ENCODE data around the gene VDAC2.
"Not testable (repeated sequence)": the region's sequence is repeated elsewhere in the genome, so short reads cannot be mapped to it uniquely, and the experiment has no call there.

The VDAC2 gene

DNA sequence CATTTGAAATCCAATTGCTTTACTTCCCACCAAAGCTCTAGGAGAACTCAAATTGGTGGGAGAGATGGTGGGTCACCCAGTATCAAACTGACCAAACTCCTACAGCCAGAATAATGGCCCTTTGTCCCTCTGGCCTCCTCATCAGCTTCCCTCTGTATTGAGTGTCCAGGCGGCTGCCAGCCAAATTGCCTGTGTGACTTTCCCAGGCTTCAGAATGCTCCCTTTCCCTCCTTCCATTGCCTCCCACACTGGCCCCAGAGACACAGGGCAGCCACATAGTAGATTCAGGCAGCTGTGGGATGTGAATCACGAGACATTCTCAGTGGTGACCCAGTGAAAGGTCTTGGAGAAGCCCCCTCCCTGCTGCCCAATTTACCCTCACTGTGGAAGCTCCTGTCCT, 12.7 kb upstream of the VDAC2 start:
- in situ Hi-C loops (cut with MboI; ENCODE audit: low sequenced_read_pairs) = no loop called here

DNA sequence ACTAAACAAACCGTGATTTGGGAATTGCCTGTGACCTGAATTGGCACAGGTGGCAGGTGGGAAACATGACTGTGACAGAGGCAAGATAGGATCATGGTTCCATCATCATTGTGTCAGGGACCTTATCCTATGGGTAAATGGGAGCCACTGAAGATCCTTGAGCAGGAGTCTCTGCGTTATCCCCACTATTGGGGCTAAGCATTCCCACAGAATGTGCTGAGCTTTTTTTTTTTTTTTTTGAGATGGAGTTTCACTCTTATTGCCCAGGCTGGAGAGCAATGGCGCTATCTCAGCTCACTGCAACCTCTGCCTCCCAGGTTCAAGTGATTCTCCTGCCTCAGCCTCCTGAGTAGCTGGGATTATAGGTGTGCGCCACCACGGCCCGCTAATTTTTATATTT, 10.6 kb upstream of the VDAC2 start:
- in situ Hi-C loops (cut with MboI; ENCODE audit: low sequenced_read_pairs) = not testable (repeated sequence)

DNA sequence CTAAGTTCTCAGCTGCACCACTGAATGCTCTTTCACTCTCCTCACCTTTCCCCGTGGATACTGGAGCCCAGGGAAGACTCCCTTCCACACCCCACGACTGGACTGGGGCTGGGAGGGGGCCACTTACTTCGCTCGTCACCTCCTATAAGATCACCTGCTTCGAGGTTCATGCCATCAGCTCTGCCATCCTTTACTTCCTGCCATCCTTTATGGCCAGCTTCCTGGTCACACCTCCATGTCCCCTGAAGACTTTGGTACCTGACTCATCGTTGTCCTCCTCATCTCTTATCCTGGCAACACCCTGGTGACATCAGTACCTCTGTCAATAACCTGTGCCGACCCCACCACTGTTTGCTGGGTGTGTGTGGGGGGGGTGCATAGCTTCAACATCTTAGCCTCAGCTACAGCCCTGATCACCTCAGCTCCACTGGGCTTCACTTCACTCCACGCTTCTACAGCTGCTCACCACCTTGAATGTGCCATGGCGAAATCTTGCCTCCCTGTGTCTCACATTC, 8.7 kb upstream of the VDAC2 start:
- in situ Hi-C loops (cut with MboI; ENCODE audit: low sequenced_read_pairs) = no loop called here

- in situ Hi-C loops (cut with MboI; ENCODE audit: low sequenced_read_pairs) = no loop called here
Measured at GRCh38 chr10:75202321-75203045, 8.1 kb upstream of the VDAC2 start.

DNA sequence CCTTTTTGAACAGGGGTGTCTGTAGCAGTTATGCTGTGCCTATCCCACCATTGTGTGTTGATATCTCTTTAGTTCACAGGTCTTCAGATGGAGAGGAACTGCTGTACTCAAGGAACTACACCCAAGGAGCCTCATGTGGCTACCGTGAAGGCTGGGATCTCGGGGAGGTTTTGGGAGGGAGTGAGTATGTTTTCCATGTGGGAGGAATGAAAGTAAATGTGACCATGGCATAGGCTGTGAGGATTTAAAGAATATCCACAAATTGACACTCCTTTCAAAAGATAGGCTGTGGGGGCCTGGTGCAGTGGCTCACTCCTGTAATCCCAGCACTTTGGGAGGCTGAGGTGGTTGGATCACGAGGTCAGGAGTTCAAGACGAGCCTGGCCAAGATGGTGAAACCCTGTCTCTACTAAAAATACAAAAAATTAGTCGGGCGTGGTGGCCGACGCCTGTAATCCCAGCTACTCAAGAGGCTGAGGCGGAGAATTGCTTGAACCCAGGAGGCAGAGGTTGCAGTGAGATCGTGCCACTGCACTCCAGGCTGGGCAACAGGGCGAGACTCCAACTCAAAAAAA, 7.5 kb upstream of the VDAC2 start:
- in situ Hi-C loops (cut with MboI; ENCODE audit: low sequenced_read_pairs) = not testable (repeated sequence)

- in situ Hi-C loops (cut with MboI; ENCODE audit: low sequenced_read_pairs) = no loop called here
Measured at GRCh38 chr10:75203724-75204123, 6.9 kb upstream of the VDAC2 start.

DNA sequence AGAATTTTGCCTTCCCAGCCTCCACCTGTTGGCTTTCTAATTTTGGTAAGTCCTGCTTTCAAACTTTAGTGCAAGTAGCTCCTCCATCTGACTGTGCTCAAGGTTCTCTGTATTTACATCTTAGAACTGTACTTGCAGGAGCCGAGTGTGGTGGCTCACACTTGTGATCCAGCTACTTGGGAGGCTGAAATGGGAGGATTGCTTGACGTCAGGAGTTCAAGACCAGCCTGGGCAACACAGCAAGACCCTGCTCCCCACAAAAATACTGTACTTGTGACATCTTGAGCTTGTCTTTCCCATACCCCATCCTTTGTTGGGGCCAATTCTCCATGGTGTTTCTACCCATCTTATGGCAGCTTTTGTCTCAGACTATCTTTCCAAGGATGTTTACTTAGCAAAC, 4.7 kb upstream of the VDAC2 start:
- in situ Hi-C loops (cut with MboI; ENCODE audit: low sequenced_read_pairs) = no loop called here

- in situ Hi-C loops (cut with MboI; ENCODE audit: low sequenced_read_pairs) = not testable (repeated sequence)
Measured at GRCh38 chr10:75206638-75207037, 4.0 kb upstream of the VDAC2 start.

DNA sequence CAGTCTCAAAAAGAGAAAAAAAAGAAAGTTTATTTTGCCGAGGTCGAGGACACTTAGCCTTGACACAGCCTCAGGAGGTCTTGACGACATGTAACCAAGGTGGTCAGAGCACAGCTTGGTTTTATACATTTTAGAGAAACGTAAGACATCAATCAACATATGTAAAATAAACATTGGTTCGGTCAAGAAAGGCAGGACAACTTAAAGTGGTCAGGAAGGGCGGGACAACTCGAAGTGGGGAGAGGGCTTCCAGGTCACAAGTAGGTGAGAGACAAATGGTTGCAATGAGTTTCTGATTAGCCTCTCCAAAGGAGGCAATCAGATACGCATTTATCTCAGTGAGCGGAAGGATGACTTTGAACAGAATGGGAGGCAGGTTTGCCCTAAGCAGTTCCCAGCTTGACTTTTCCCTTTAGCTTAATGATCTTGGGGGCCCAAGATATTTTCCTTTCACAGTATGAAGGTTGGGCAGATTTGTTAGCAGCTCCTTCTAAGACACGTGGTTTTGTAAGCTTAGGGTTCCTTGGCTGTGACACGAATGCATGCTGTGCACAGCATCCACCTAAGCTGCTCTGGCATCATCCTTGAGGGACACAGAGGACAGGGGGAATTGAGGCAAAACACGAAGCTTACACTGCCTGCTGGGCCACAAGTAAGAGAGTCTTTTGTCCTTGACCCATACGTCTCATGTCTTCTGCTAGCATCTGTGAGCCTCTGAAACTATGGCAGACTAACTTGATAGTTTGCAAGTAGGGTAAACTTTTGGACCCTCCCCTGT, 3.3 kb upstream of the VDAC2 start:
- in situ Hi-C loops (cut with MboI; ENCODE audit: low sequenced_read_pairs) = no loop called here

DNA sequence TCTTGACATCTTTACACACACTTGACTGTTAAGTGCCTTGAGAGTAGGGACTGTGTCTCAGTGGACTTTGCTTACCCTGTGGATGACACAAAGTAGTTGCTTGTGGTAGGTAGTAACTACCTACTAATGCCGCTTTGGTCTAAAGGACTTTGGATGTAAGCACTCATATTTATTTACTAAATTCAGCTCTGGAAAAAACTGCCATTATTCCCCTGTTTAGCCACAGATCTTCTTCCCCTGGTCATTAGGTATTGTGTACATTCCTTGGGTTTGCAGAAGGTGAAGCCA, 2.8 kb upstream of the VDAC2 start:
- in situ Hi-C loops (cut with MboI; ENCODE audit: low sequenced_read_pairs) = no loop called here

- in situ Hi-C loops (cut with MboI; ENCODE audit: low sequenced_read_pairs) = no loop called here
Measured at GRCh38 chr10:75208181-75208580, 2.4 kb upstream of the VDAC2 start.

- in situ Hi-C loops (cut with MboI; ENCODE audit: low sequenced_read_pairs) = no loop called here
Measured at GRCh38 chr10:75209086-75209920, 1.3 kb upstream of the VDAC2 start.

- in situ Hi-C loops (cut with MboI; ENCODE audit: low sequenced_read_pairs) = no loop called here
Measured at GRCh38 chr10:75209921-75210281, 695 bp upstream of the VDAC2 start.

DNA sequence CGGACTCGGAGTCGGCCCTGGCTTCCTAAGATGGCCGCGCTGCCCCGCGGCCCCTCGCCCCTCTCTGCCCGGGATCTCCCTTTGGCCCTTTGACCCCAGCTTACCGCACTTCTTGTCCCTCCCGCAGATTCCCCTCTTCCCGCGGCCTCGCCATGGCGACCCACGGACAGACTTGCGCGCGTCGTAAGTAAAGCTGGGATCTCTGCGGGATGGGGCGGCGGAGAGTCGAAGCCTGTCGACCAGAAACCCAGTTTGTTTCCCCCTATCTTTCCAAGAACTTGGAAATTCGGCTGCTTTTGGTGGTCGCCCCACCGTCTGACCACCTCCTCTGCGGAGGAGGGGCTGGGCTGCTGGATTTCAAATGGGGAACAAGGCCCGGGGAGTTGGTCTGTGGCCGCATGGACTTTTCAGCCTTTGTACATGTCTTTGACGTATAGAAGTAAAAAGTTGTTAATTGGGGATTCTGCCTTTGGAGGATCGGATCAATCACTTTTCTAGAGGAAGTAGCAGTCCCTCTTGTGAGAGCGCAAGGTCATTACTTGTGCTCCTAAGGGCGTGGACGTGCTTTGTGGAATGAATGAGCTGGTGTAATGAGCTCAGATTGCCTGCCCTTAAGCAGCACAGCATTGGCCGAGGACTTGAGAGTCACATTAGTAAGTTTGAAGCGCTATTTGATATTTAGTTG, 553 bp downstream of the VDAC2 start:
- in situ Hi-C loops (cut with MboI; ENCODE audit: low sequenced_read_pairs) = no loop called here

DNA sequence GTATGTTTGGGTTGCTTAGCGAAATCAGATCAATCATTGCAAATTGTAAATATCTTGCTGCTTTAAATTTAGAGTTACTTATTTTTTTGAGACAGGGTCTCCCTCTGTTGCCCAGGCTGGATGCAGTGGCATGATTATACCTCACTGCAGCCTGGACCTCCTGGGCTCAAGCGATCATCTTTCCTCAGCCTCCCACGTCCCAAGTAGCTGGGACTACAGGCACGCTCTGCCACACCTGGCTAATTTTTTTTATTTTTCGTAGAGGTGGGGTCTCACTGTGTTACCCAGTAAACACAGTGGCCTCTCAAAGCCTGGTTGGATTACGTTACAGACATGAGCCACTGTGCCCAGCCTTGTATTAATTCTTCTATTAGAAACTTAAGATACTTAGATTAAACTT, 1.7 kb downstream of the VDAC2 start:
- in situ Hi-C loops (cut with MboI; ENCODE audit: low sequenced_read_pairs) = no loop called here

DNA sequence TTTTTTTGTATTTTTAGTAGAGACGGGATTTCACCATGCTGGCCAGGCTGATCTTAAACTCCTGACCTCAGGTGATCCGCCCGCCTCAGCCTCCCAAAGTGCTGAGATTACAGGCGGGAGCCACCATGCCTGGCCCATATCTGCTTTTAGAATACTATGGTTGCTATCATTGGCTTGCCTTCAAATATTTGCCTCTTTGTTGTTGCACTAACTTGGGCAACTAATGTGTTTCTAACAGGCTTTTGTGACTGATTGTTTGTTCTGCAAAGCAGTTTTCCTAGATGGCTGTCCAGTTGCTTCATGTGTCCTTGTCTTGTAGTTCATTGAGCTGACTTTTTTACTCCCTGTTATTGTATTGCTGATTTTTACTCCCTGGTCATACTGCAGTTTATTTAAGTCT, 9.7 kb downstream of the VDAC2 start:
- in situ Hi-C loops (cut with MboI; ENCODE audit: low sequenced_read_pairs) = no loop called here

DNA sequence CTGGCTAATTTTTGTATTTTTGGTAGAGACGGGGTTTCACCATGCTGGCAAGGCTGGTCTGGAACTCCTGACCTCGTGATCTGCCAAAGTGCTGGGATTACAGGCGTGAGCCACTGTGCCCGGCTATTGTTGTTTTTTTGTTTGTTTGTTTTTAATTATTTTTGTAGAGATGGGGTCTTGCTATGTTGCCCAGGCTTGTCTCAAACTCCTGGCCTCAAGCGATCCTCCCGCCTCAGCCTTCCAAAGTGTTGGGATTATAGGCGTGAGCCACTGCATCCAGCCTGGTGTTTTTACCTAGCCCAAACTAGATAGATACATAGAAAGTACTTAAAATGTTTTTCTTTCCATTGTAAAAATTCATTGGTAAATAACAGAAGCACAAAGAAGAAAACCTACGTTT, 10.9 kb downstream of the VDAC2 start:
- in situ Hi-C loops (cut with MboI; ENCODE audit: low sequenced_read_pairs) = not testable (repeated sequence)

- in situ Hi-C loops (cut with MboI; ENCODE audit: low sequenced_read_pairs) = no loop called here
Measured at GRCh38 chr10:75223507-75223906, 12.9 kb downstream of the VDAC2 start.

GRCh38 chr10:75226095-75226494, 15.5 kb downstream of the VDAC2 start:
- in situ Hi-C loops (cut with MboI; ENCODE audit: low sequenced_read_pairs) = no loop called here

GRCh38 chr10:75226656-75227055, 16.1 kb downstream of the VDAC2 start:
- in situ Hi-C loops (cut with MboI; ENCODE audit: low sequenced_read_pairs) = no loop called here

DNA sequence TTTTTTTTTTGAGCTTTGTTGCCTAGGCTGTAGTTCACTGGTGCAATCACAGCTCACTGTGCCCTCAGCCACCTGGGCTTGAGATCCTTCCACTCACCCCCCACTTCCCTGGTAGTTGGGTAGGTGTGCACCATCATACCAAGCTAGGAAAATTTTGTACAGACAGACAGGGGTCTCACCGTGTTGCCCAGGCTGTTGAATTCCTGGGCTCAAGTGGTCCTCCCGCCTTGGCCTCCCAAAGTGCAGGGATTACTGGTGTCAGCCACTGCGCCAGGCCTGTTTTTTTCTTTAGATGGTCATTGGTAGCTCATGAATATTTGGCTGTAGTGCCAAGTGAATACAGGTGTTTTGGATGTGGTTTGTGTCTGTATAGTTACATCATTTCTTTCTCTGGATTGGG, 17.7 kb downstream of the VDAC2 start:
- in situ Hi-C loops (cut with MboI; ENCODE audit: low sequenced_read_pairs) = no loop called here
